Measurements from ENCODE around the gene CCDC57. TPM values are rescaled to one million over a fixed set of nuclear protein-coding genes. Genes with fewer than 3 reads are reported as not detected.
A peak's percentile ranks its signal among the peaks of the same experiment; 100 is the strongest.

Gene CCDC57
- total RNA-seq, 4 donors from 2014 or later, result 23.5 to 87.5 (median 48.3) TPM

DNA sequence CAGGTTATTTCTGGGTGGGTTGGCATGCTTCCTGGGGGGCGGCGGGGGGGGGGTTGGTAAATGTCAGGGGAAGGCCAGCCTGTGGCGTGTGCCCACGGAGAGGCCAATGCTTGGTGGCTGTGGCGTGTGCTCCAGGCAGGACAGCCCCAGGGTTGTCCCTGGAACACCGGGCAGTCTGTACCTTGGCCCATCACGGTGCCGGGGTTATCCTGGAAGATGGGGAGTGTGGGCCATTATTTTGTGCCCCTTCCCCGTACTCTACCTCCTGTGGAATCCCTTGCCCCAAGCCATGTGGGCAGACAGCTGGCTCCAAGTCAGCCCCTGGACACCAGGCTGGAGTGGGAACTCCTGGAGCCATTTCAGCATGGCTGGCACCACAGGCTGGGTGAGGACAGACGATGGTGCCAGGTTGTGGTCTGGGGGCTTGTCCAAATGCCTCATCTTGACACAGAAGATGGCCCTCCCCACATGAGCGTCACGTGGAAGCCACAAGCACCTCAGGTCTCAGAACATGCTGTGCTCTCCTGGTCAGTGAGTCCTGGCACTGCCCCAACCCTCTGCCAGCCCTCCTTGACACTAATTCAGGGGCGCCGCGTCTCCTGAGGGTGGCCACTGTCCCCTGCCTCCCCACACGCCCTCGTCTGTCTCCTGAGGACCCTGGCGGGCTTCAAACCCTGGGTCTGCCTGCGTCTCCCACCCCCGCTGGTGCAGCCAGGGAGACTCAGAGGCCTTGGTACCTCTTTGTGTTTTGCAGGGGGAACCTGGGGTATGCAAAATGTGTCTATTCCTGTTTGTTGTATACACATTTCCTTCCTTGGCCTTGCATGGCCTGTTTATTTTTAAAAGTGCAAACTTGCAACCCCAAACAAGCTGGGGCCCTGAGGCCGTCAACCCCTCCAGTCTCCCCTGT is 20.5 kb upstream of the CCDC57 start:
- intact Hi-C loops (cut with DNase I; ENCODE audit: low total_unique reads), result no loop called here
- no peaks in the 10 kb centered on the region for H3K36me3 ChIP-seq
- 67 to 69% methylated on average over 1 to 18 of the region's 21 CpGs for WGBS, 2 donors (ENCODE audit: low coverage in 1 of 2)
- peaks cover 33 to 76% (median 60%) of the 10 kb centered on the region in 4 donors for H3K4me1 ChIP-seq
- in situ Hi-C loops (cut with MboI; ENCODE audit: low pct_ligation_motif_present in 1 of 4, low pct_unique_long_range_greater_than_20kb in 1 of 4, low sequenced_read_pairs in 3 of 4), result no loop called here
- H3K27ac ChIP-seq, result peak overlapping the region in 3 of 4 donors; percentile 90 to 95 (median 91)
- H3K4me3 ChIP-seq, result no peak overlapping the region
- H3K27me3 ChIP-seq, result no peaks in the 10 kb centered on the region
- peak; percentile 52 for DNase-seq
- no peaks in the 10 kb centered on the region for H3K9me3 ChIP-seq
- TF ChIP-seq POLR2AphosphoS5 (IDR thresholded peaks at IDR 0.05) (no peak), EP300 (IDR thresholded peaks at IDR 0.05; ENCODE audit: low read depth) (no peak), POLR2A (IDR thresholded peaks at IDR 0.05) (no peak)
- TF ChIP-seq, protein P1, sequence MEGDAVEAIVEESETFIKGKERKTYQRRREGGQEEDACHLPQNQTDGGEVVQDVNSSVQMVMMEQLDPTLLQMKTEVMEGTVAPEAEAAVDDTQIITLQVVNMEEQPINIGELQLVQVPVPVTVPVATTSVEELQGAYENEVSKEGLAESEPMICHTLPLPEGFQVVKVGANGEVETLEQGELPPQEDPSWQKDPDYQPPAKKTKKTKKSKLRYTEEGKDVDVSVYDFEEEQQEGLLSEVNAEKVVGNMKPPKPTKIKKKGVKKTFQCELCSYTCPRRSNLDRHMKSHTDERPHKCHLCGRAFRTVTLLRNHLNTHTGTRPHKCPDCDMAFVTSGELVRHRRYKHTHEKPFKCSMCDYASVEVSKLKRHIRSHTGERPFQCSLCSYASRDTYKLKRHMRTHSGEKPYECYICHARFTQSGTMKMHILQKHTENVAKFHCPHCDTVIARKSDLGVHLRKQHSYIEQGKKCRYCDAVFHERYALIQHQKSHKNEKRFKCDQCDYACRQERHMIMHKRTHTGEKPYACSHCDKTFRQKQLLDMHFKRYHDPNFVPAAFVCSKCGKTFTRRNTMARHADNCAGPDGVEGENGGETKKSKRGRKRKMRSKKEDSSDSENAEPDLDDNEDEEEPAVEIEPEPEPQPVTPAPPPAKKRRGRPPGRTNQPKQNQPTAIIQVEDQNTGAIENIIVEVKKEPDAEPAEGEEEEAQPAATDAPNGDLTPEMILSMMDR (IDR thresholded peaks at IDR 0.05), result no peak

DNA sequence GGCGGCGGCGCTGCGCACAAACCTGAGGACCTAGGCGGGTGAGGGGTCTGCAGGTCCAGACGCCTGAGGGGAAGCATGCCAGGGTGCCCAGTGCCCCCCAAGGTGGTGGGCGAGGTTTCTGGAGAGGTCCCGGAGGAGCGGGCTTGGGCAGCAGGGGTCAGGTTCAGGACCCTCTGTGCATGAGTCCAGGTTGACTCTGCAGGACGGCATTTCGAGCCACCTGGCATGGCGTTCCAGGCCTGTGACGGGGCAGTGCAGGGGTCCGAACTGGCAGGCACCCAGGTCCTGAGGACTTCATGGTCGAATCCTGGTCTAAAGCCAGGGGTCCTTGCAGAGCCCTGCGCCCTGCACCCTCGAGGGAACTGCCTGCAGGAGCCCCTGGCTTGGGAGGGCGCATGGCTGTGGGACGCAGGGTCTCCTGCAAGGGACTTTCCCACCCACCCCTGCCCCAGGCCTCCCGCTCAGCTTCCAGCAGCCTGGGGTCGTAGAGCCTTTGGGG is 19.7 kb upstream of the CCDC57 start:
- Histone ChIP-seq H3K27me3 (no peaks in the 10 kb centered on the region), H3K36me3 (no peaks in the 10 kb centered on the region), H3K4me1 (peaks cover 31 to 73% (median 58%) of the 10 kb centered on the region in 4 donors), H3K4me3 (peak overlapping the region in 2 of 4 donors; percentile 54 to 75), H3K9me3 (no peaks in the 10 kb centered on the region), H3K27ac (peak overlapping the region; percentile 90 to 95 (median 92))
- DNase-seq, result no peak
- TF ChIP-seq POLR2A (IDR thresholded peaks at IDR 0.05) (no peak), EP300 (IDR thresholded peaks at IDR 0.05; ENCODE audit: low read depth) (no peak), POLR2AphosphoS5 (IDR thresholded peaks at IDR 0.05) (no peak)
- TF ChIP-seq, protein P1 (IDR thresholded peaks at IDR 0.05), result no peak
- 77% methylated on average over 14 of the region's 21 CpGs; no CpG with 5 or more reads in 1 of the 2 donors for WGBS, 2 donors (ENCODE audit: low coverage in 1 of 2)
- in situ Hi-C loops (cut with MboI; ENCODE audit: low pct_ligation_motif_present in 1 of 4, low pct_unique_long_range_greater_than_20kb in 1 of 4, low sequenced_read_pairs in 3 of 4), result no loop called here
- intact Hi-C loops (cut with DNase I; ENCODE audit: low total_unique reads), result no loop called here

DNA sequence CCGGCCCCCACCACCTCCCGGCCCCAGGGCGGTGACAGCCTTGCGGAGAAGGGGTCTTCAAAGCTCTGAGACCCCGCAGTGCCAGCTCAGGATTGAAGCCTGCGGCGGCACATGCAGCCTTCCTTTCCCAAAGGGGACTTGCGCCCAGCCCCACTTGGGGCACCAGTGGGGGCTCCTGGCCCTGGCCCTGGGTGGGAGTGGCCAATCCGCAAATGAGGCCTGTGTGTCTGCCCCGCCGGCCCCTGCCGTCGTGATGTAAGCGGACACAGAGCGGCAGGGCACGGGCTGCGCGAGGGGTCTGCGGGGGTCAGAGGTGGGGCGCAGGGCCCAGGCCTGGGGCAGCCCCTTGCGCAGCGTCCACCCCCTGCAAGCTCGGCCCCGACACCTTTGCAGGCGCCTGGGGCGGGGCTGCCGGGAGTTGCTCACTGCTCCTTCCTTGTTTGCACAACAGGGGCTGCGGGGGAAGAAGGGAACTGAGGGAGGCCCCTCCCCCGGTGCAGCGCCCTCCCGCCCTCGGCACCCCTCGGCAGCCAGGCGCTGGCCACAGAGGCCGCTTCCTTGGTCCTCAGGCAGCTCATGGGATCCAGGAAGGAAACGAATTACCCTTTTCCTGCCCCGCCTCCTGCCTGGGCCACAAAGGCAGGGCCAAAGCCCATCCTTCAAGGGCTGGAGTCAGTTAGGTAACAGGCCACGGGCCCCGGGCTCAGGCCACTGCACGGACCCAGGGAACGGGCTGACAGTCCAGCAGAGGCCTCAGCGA is 19.1 kb upstream of the CCDC57 start:
- Histone ChIP-seq H3K36me3 (no peaks in the 10 kb centered on the region), H3K4me3 (peak overlapping the region; percentile 46 to 75 (median 55)), H3K27ac (peak overlapping the region; percentile 90 to 95 (median 92)), H3K9me3 (no peaks in the 10 kb centered on the region), H3K27me3 (no peaks in the 10 kb centered on the region), H3K4me1 (peaks cover 31 to 67% (median 58%) of the 10 kb centered on the region in 4 donors)
- DNase-seq, result peak; percentile 83
- 10% methylated on average over 33 of the region's 42 CpGs; no CpG with 5 or more reads in 1 of the 2 donors for WGBS, 2 donors (ENCODE audit: low coverage in 1 of 2)
- intact Hi-C loops (cut with DNase I; ENCODE audit: low total_unique reads), result no loop called here
- in situ Hi-C loops (cut with MboI; ENCODE audit: low pct_ligation_motif_present in 1 of 4, low pct_unique_long_range_greater_than_20kb in 1 of 4, low sequenced_read_pairs in 3 of 4), result no loop called here
- TF ChIP-seq POLR2AphosphoS5 (IDR thresholded peaks at IDR 0.05) (peak; percentile 48 to 69 (median 52)), EP300 (IDR thresholded peaks at IDR 0.05; ENCODE audit: low read depth) (no peak), POLR2A (IDR thresholded peaks at IDR 0.05) (peak; percentile 56)
- TF ChIP-seq, protein P1 (IDR thresholded peaks at IDR 0.05), result no peak

DNA sequence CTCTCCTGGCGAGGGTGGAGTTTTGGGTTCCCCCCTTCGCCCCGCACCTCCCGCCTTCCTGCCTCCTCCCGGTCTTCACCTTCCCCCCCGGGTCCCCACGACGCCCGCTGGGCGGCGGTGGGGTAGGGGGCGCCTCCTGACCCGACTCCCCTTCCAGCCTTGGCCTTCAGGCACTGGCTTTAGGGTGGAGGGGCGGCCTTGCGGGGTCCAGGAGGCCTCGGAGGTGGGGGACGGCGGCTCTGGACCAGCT is 18.6 kb upstream of the CCDC57 start:
- DNase-seq, result no peak
- WGBS, 2 donors (ENCODE audit: low coverage in 1 of 2), result 5% methylated on average over 18 of the region's 18 CpGs; no CpG with 5 or more reads in 1 of the 2 donors
- Histone ChIP-seq H3K4me3 (peak overlapping the region; percentile 46 to 75 (median 55)), H3K4me1 (peaks cover 26 to 62% (median 54%) of the 10 kb centered on the region in 4 donors), H3K27me3 (no peaks in the 10 kb centered on the region), H3K9me3 (no peaks in the 10 kb centered on the region), H3K36me3 (no peaks in the 10 kb centered on the region), H3K27ac (peak overlapping the region; percentile 90 to 95 (median 92))
- in situ Hi-C loops (cut with MboI; ENCODE audit: low pct_ligation_motif_present in 1 of 4, low pct_unique_long_range_greater_than_20kb in 1 of 4, low sequenced_read_pairs in 3 of 4) (no loop called here), intact Hi-C loops (cut with DNase I; ENCODE audit: low total_unique reads) (no loop called here)
- TF ChIP-seq EP300 (IDR thresholded peaks at IDR 0.05; ENCODE audit: low read depth), result no peak
- TF ChIP-seq POLR2A (IDR thresholded peaks at IDR 0.05), result no peak
- TF ChIP-seq POLR2AphosphoS5 (IDR thresholded peaks at IDR 0.05), result no peak
- TF ChIP-seq, protein P1 (IDR thresholded peaks at IDR 0.05), result no peak

Measured in transverse colon (tissue), 4 donors.